HepG2 (cell line): ENCODE measurements around the gene NFE2L2. TPM values are rescaled to one million over a fixed set of nuclear protein-coding genes. Genes with fewer than 3 reads are reported as not detected.

Experiments used
- AKAP8 ChIP-seq: sonication (generic); formaldehyde crosslinking; IDR thresholded peaks from 2 replicates; pipeline ENCODE4 v1.5.1; 2020; ENCODE audit warnings: mild to moderate bottlenecking, missing genetic modification reagents
- DNMT3B ChIP-seq: conservative IDR thresholded peaks from 2 replicates; pipeline ENCODE4 v1.6.1; 2016; ENCODE audit warnings: missing biosample characterization, control low read depth
- ESRRA ChIP-seq: sonication (generic); formaldehyde crosslinking; IDR thresholded peaks from 2 replicates; pipeline ENCODE4 v1.5.1; 2020; ENCODE audit warnings: mild to moderate bottlenecking, low read depth, missing genetic modification reagents
- FOXJ3 ChIP-seq: sonication (generic); formaldehyde crosslinking; IDR thresholded peaks from 2 replicates; pipeline ENCODE4 v1.4.0; 2020; ENCODE audit warnings: missing genetic modification reagents, mild to moderate bottlenecking, borderline replicate concordance
- MZF1 ChIP-seq: sonication (generic); formaldehyde crosslinking; IDR thresholded peaks from 2 replicates; pipeline ENCODE4 v1.8.1; 2023; ENCODE audit warnings: mild to moderate bottlenecking, missing genetic modification reagents, borderline replicate concordance
- NONO ChIP-seq, 2 experiments: fragments of 450-650 bp in 1 of 2; sonication (generic) in 1 of 2; formaldehyde crosslinking in 1 of 2; IDR thresholded peaks in 1 of 2; conservative IDR thresholded peaks in 1 of 2; 2 replicates each; pipeline versions ENCODE4 v1.6.1 to v1.8.0; 2017 to 2022; ENCODE audit warnings: mild to moderate bottlenecking in 1 of 2, missing genetic modification reagents in 1 of 2, moderate library complexity in 1 of 2
- PATZ1 ChIP-seq: sonication (generic); formaldehyde crosslinking; IDR thresholded peaks from 2 replicates; pipeline ENCODE4 v1.4.0; 2020; ENCODE audit warnings: missing genetic modification reagents
- PAWR ChIP-seq: sonication (generic); formaldehyde crosslinking; IDR thresholded peaks from 2 replicates; pipeline ENCODE4 v1.4.0; 2020; ENCODE audit warnings: missing genetic modification reagents, mild to moderate bottlenecking, borderline replicate concordance
- PITX1 ChIP-seq: sonication (generic); formaldehyde crosslinking; IDR thresholded peaks from 2 replicates; pipeline ENCODE4 v1.5.1; 2020; ENCODE audit warnings: mild to moderate bottlenecking, missing genetic modification reagents
- PREB ChIP-seq: sonication (generic); formaldehyde crosslinking; IDR thresholded peaks from 2 replicates; pipeline ENCODE4 v1.4.0; 2020; ENCODE audit warnings: missing genetic modification reagents
- RBAK ChIP-seq: sonication (generic); formaldehyde crosslinking; IDR thresholded peaks from 2 replicates; pipeline ENCODE4 v1.5.1; 2020; ENCODE audit warnings: mild to moderate bottlenecking, missing genetic modification reagents
- RXRB ChIP-seq: IDR thresholded peaks from 2 replicates; pipeline ENCODE4 v1.6.1; 2016; ENCODE audit warnings: borderline replicate concordance, missing genetic modification reagents, missing compliant biosample characterization
- STAT6 ChIP-seq: sonication (generic); formaldehyde crosslinking; IDR thresholded peaks from 2 replicates; pipeline ENCODE4 v1.4.0; 2020; ENCODE audit warnings: missing genetic modification reagents, mild to moderate bottlenecking, borderline replicate concordance
- ZNF230 ChIP-seq: sonication (generic); formaldehyde crosslinking; IDR thresholded peaks from 2 replicates; pipeline ENCODE4 v1.4.0; 2020; ENCODE audit warnings: mild to moderate bottlenecking, missing genetic modification reagents
- ZNF331 ChIP-seq: sonication (generic); formaldehyde crosslinking; IDR thresholded peaks from 2 replicates; pipeline ENCODE4 v1.4.0; 2020; ENCODE audit warnings: missing genetic modification reagents
- ZNF530 ChIP-seq: sonication (generic); formaldehyde crosslinking; IDR thresholded peaks from 2 replicates; pipeline ENCODE4 v1.5.0; 2020; ENCODE audit warnings: low read depth, mild to moderate bottlenecking, missing genetic modification reagents
- ZNF552 ChIP-seq: sonication (generic); formaldehyde crosslinking; IDR thresholded peaks from 2 replicates; pipeline ENCODE4 v1.9.0; 2022; ENCODE audit warnings: missing genetic modification reagents, mild to moderate bottlenecking, borderline replicate concordance
- ZNF678 ChIP-seq: sonication (generic); formaldehyde crosslinking; IDR thresholded peaks from 2 replicates; pipeline ENCODE4 v1.4.0; 2020; ENCODE audit warnings: mild to moderate bottlenecking, missing genetic modification reagents
- ZNF773 ChIP-seq: sonication (generic); formaldehyde crosslinking; IDR thresholded peaks from 2 replicates; pipeline ENCODE4 v1.4.0; 2020; ENCODE audit warnings: missing genetic modification reagents, borderline replicate concordance
- polyA plus RNA-seq, 8 experiments: library from polyadenylated mRNA; depleted of rRNA in 3 of 8; stranded (reverse) in 7 of 8; unstranded in 1 of 8; fragments of >200 nt; fragmentation: Illumina TruSeq in 4 of 8; extraction: Trizol in 4 of 8; gene quantifications; 2 replicates each; pipeline versions ENCODE4 v1.2.1 to v1.2.3, GENCODE V29; 2011 to 2016; ENCODE audit warnings: low read depth in 4 of 8, missing spikeins in 1 of 8, mixed read lengths in 1 of 8; ENCODE audit not compliant: insufficient read depth in 1 of 8
- total RNA-seq, 5 experiments: library from RNA; depleted of rRNA; stranded (reverse); fragments of >200 nt; fragmentation: Illumina TruSeq; extraction: Trizol; gene quantifications; 2 replicates each; pipeline ENCODE4 v1.2.3, GENCODE V29; 2016; ENCODE audit warnings: low read depth in 1 of 5

Gene NFE2L2
- total and polyA plus RNA-seq, 2 of the 13 experiments (the other 11 are each of a cell fraction or from before 2014, with no cell fraction given) = 84.6 to 215 TPM

- peak; percentile 66 for TF ChIP-seq PATZ1 (CRISPR knock-in tag)
- no peak for TF ChIP-seq NONO (IDR thresholded peaks at IDR 0.05)
- peak; percentile 90 for TF ChIP-seq NONO (CRISPR knock-in tag; conservative IDR thresholded peaks at IDR 0.05)
- no peak for TF ChIP-seq ZNF773 (CRISPR knock-in tag)
- TF ChIP-seq DNMT3B (CRISPR knock-in tag) = peak; percentile 55; the same call in 1 of the 2 replicates
- no peak for TF ChIP-seq PREB (CRISPR knock-in tag)
- TF ChIP-seq STAT6 (CRISPR knock-in tag) = no peak; the same call in 1 of the 2 replicates
- no peak; the same call in 1 of the 2 replicates for TF ChIP-seq ZNF678 (CRISPR knock-in tag)
- peak; percentile 77 for TF ChIP-seq RXRB (CRISPR knock-in tag)
- no peak for TF ChIP-seq FOXJ3
- TF ChIP-seq RBAK (CRISPR knock-in tag) = peak; percentile 67; the same call in 1 of the 2 replicates
- TF ChIP-seq ZNF331 (CRISPR knock-in tag) = peak; percentile 88
- 0 out of 2 replicates have a peak, but pooled peaks have one; percentile 35 for TF ChIP-seq PAWR
- no peak; the same call in 1 of the 2 replicates for TF ChIP-seq AKAP8
- TF ChIP-seq MZF1 = no peak
- TF ChIP-seq ZNF552 (CRISPR knock-in tag) = peak; percentile 86; the same call in 1 of the 2 replicates
- TF ChIP-seq ESRRA = 0 out of 2 replicates have a peak, but pooled peaks have one; percentile 54
- TF ChIP-seq PITX1 = peak; percentile 87
- no peak for TF ChIP-seq ZNF230 (CRISPR knock-in tag)
- peak; percentile 72; the same call in 1 of the 2 replicates for TF ChIP-seq ZNF530 (CRISPR knock-in tag)
Observed at GRCh38 chr2:177212891-177213856, 51.4 kb downstream of the NFE2L2 start (continued).
